ENCODE results near the gene CYRIA. TPM values are rescaled to one million over a fixed set of nuclear protein-coding genes. Genes with fewer than 3 reads are reported as not detected.

CYRIA gene
- total and polyA plus RNA-seq, 2 experiments from 2014 or later: 1.4 to 1.5 TPM

DNA sequence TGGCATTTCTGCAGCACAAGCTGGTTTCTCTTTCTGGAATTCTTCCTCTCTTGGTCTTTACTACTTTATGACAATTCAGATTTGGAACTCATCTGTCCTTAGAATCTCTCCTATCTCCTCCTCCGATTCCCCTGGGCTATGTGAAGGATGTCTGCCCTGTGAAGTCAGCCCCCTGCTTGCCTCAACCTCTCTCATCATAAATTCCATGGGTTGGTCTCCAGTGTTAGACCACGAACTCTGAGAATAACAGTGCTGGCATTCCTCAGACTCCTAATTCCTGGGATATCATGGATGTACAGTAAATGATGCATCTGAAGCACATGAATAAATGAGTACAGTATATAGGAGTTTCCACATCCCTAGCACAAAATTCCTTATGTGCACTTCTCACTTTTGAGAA is 21.0 kb upstream of the CYRIA start:
- DNase-seq (ENCODE audit: low spot score): no peak
- no peak for TF ChIP-seq EZH2phosphoT487 (IDR thresholded peaks at IDR 0.05; ENCODE audit: low read depth, severe bottlenecking, unreplicated experiment)
- no peak for TF ChIP-seq CTCF (IDR thresholded peaks at IDR 0.05; ENCODE audit: poor library complexity)
- TF ChIP-seq EZH2 (IDR thresholded peaks at IDR 0.05; ENCODE audit: borderline replicate concordance): no peak
- no peak overlapping the region for H2AFZ ChIP-seq
- H3K27ac ChIP-seq: no peak overlapping the region
- no peaks in the 10 kb centered on the region for H3K4me1 ChIP-seq (ENCODE audit: insufficient read depth)
- H3K9me2 ChIP-seq (replicated peaks; ENCODE audit: insufficient read depth): no peaks in the 10 kb centered on the region
- H3K36me3 ChIP-seq (replicated peaks; ENCODE audit: insufficient read depth, low read depth): no peaks in the 10 kb centered on the region
- H3K27me3 ChIP-seq: no peaks in the 10 kb centered on the region
- H3K4me3 ChIP-seq: no peak overlapping the region
- no peaks in the 10 kb centered on the region for H3K9me3 ChIP-seq (ENCODE audit: low read depth)
- H3K79me2 ChIP-seq: no peaks in the 10 kb centered on the region
- H4K20me1 ChIP-seq (ENCODE audit: insufficient read depth, poor library complexity, severe bottlenecking): no peaks in the 10 kb centered on the region
- WGBS (ENCODE audit: low lambda C conversion rate, missing lambda C conversion rate): 85% methylated on average over 2 of the region's 2 CpGs
- no peak overlapping the region for H3K4me2 ChIP-seq

DNA sequence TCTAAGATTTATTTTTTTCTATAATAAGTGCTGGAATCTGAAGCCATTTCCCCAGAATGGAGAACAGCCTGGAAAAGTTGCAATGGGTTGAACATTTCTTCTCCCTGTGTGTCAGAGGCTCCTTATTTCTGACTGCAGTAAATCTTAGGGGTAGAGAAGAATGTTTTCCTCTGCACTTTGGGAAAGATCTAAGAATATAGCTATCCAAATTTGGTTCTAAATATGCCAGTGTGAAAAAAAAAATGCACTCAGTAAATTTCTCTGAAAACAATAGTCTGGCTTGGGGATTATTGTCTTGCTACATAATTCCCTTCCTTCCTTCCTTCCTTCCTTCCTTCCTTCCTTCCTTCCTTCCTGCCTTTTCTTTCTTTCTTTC is 19.7 kb upstream of the CYRIA start:
- Histone ChIP-seq H3K4me2 (no peak overlapping the region), H3K79me2 (no peaks in the 10 kb centered on the region), H3K27ac (no peak overlapping the region), H2AFZ (no peak overlapping the region), H3K9me3 (ENCODE audit: low read depth) (no peaks in the 10 kb centered on the region), H3K9me2 (replicated peaks; ENCODE audit: insufficient read depth) (no peaks in the 10 kb centered on the region), H3K4me3 (no peak overlapping the region), H4K20me1 (ENCODE audit: insufficient read depth, poor library complexity, severe bottlenecking) (no peaks in the 10 kb centered on the region), H3K36me3 (replicated peaks; ENCODE audit: insufficient read depth, low read depth) (no peaks in the 10 kb centered on the region), H3K4me1 (ENCODE audit: insufficient read depth) (no peaks in the 10 kb centered on the region), H3K27me3 (no peaks in the 10 kb centered on the region)
- no peak for DNase-seq (ENCODE audit: low spot score)
- TF ChIP-seq EZH2 (IDR thresholded peaks at IDR 0.05; ENCODE audit: borderline replicate concordance): no peak
- no peak for TF ChIP-seq EZH2phosphoT487 (IDR thresholded peaks at IDR 0.05; ENCODE audit: low read depth, severe bottlenecking, unreplicated experiment)
- no peak for TF ChIP-seq CTCF (IDR thresholded peaks at IDR 0.05; ENCODE audit: poor library complexity)

GRCh38 chr2:16684676-16685339 is 19.2 kb upstream of the CYRIA start:
- DNase-seq (ENCODE audit: low spot score): no peak
- H3K27me3 ChIP-seq: no peaks in the 10 kb centered on the region
- H3K27ac ChIP-seq: no peak overlapping the region
- no peak overlapping the region for H2AFZ ChIP-seq
- no peak for TF ChIP-seq CTCF (IDR thresholded peaks at IDR 0.05; ENCODE audit: poor library complexity)
- TF ChIP-seq EZH2 (IDR thresholded peaks at IDR 0.05; ENCODE audit: borderline replicate concordance): no peak
- TF ChIP-seq EZH2phosphoT487 (IDR thresholded peaks at IDR 0.05; ENCODE audit: low read depth, severe bottlenecking, unreplicated experiment): no peak
- H3K9me3 ChIP-seq (ENCODE audit: low read depth): no peaks in the 10 kb centered on the region
- H3K4me2 ChIP-seq: no peak overlapping the region
- no peaks in the 10 kb centered on the region for H3K79me2 ChIP-seq
- H4K20me1 ChIP-seq (ENCODE audit: insufficient read depth, poor library complexity, severe bottlenecking): no peaks in the 10 kb centered on the region
- 75% methylated on average over 7 of the region's 7 CpGs for WGBS (ENCODE audit: low lambda C conversion rate, missing lambda C conversion rate)
- H3K9me2 ChIP-seq (replicated peaks; ENCODE audit: insufficient read depth): no peaks in the 10 kb centered on the region
- H3K4me1 ChIP-seq (ENCODE audit: insufficient read depth): no peaks in the 10 kb centered on the region
- no peaks in the 10 kb centered on the region for H3K36me3 ChIP-seq (replicated peaks; ENCODE audit: insufficient read depth, low read depth)
- no peak overlapping the region for H3K4me3 ChIP-seq
